Activated CD4-positive, alpha-beta T cell treated with anti-CD3 and anti-CD28 coated beads for 4 hours (primary cell): Measurements from ENCODE around the gene RAE1.

Source experiments
- DNase-seq, 2 donors: peaks; one replicate each; pipeline ENCODE4 v3.0.0-alpha.2; 2020

Gene RAE1

GRCh38 chr20:57351042-57351783 lies at the start of gene RAE1:
RAE1 (plus strand) TSS chr20:57351255; CDS start chr20:57354039, 2,784 bp downstream.
- peak; percentile 86 to 89 for DNase-seq

- no peak for DNase-seq
Measured at GRCh38 chr20:57306747-57307146, 44.3 kb upstream of the RAE1 start.

GRCh38 chr20:57308451-57309271 lies 42.4 kb upstream of the RAE1 start:
- no peak for DNase-seq

GRCh38 chr20:57309544-57310115 lies 41.4 kb upstream of the RAE1 start:
- DNase-seq: no peak

- DNase-seq: no peak
Measured at GRCh38 chr20:57310821-57311514, 40.1 kb upstream of the RAE1 start.

GRCh38 chr20:57312138-57312537 lies 38.9 kb upstream of the RAE1 start:
- no peak for DNase-seq

GRCh38 chr20:57313230-57313629 lies 37.8 kb upstream of the RAE1 start:
- no peak for DNase-seq

- no peak for DNase-seq
Measured at GRCh38 chr20:57313951-57314350, 37.1 kb upstream of the RAE1 start.

- DNase-seq: no peak
Measured at GRCh38 chr20:57315083-57315975, 35.7 kb upstream of the RAE1 start.

GRCh38 chr20:57315976-57316480 lies 35.0 kb upstream of the RAE1 start:
- DNase-seq: no peak

GRCh38 chr20:57316795-57317201 lies 34.3 kb upstream of the RAE1 start:
- no peak for DNase-seq

GRCh38 chr20:57317316-57317788 lies 33.7 kb upstream of the RAE1 start:
- no peak for DNase-seq

GRCh38 chr20:57317789-57318371 lies 33.2 kb upstream of the RAE1 start:
- no peak for DNase-seq

GRCh38 chr20:57319584-57319983 lies 31.5 kb upstream of the RAE1 start:
- no peak for DNase-seq

- no peak for DNase-seq
Measured at GRCh38 chr20:57320358-57320757, 30.7 kb upstream of the RAE1 start.

GRCh38 chr20:57321142-57321541 lies 29.9 kb upstream of the RAE1 start:
- no peak for DNase-seq

GRCh38 chr20:57322476-57322875 lies 28.6 kb upstream of the RAE1 start:
- DNase-seq: no peak

GRCh38 chr20:57323034-57323433 lies 28.0 kb upstream of the RAE1 start:
- no peak for DNase-seq

- DNase-seq: no peak
Measured at GRCh38 chr20:57325632-57326356, 25.3 kb upstream of the RAE1 start.

- no peak for DNase-seq
Measured at GRCh38 chr20:57326667-57327455, 24.2 kb upstream of the RAE1 start.
